Ramos (cell line): Measurements from ENCODE around the gene EYA2.

ENCODE experiments used
- in situ Hi-C: fragments of 300-500 bp; cut with MboI; formaldehyde crosslinking; loops from one replicate; pipeline ENCODE4 v1.14.3; 2022; ENCODE audit warnings: low sequenced_read_pairs; ENCODE audit not compliant: unreplicated experiment

EYA2 gene

DNA sequence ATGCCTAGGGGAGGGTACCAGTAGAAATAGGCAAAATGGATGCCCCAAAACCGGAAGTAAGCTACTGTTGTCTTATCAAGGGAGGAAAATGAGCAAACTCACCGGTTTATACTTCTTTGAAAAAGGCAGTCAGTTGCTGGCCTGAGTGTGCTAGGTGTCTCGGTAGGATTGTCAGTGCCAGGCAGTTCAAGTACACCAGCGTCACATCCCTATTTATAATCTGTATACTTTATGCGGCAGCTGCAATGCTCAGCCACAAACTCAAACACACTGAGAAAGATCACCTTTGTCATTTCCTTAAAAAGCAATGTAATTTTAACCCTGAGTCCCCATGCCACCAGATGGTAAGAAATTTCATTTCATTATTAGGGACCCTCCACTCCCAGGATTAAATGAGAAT lies 196.2 kb downstream of the EYA2 start:
- in situ Hi-C loops = no loop called here

DNA sequence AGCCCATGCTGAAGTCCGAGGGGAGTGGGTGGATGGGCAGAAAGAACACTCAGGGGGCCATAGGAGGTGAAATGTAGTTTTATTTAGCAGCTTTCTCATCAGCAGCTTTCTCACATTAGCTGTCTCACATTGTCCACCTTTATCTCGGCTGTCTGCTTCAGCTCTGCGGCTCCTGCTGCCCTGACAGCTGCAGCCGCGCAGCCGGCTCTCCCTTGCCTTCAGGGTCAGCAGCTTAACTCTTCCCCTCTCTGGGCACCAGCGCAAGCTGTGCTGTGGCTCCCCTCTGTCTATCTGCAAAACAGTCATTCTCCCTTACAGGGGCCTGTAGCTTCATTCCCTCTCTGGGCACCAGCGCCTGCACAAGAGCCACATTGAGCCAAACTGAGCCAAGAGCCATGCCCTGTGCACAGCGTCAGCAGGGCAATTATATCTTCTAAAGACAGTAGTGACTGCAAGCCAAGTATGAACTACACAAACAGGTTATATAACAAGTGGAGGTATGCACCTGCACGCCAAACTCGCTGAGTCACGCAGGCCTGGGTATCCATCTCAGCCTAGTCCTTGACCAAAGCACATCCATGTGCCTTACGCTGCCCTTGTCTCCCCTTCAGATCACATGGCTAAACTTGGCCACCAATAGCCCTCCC lies 198.8 kb downstream of the EYA2 start:
- in situ Hi-C loops = no loop called here

DNA sequence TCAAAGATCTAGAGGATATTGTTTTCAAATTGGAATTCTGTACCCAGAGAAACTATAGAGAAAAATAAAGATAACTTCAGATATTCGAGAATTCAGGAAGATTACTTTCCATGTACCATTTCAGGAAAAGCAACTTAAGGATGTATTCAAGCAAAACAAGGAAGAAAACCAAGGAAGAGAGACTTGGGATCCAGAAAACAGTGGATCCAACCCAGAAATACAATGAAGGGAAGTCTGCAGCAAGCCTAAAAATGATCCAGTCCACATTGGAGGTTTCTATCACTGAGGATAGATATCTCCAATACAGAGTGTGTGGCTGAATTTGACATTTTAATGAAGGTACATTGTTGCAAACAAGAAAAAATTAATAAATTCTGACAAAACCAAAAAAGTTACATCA lies 201.0 kb downstream of the EYA2 start:
- in situ Hi-C loops = no loop called here

DNA sequence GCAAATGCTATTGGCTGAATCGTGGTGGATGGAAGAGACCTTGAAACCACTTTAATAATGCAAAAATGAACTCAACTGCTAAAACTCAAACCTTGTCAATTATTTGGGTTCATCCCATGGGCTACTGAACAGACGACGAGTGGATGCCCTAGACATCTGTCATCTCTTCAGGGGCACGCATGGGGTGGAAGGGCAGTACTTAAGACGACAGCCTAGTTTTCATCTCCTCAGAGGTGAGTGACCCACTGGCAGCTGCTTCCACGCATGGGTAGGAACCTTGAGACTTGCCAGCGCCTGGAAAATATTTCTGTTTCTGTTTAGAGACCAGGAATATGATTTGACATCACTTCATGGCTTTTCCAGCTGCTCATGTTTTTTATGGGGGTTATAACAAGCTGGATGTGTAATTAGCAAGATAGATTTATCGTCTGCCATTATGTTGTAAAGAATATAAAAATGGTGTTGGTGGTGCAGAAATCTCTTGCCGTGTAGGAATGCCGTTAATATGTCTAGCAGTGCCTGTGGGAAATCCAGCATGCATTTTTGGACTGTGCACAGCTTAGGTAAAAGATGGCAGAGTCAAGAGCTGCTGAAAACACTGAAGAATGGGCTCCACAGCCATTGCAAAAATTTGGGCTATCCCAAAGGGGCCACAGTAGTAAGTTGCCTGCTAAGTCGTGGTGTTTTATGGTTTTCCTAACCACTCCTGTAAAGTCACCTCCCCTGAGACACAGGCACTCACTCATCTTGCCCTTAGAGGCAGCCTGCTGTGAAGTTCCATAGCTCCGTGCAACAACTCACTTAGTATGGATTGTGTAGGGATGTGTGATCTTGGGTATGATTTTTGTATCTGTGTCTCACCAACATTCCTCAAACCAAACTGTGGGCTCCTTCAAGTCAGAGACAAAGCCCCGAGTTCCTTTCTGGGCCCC lies 203.3 kb downstream of the EYA2 start:
- in situ Hi-C loops = no loop called here

DNA sequence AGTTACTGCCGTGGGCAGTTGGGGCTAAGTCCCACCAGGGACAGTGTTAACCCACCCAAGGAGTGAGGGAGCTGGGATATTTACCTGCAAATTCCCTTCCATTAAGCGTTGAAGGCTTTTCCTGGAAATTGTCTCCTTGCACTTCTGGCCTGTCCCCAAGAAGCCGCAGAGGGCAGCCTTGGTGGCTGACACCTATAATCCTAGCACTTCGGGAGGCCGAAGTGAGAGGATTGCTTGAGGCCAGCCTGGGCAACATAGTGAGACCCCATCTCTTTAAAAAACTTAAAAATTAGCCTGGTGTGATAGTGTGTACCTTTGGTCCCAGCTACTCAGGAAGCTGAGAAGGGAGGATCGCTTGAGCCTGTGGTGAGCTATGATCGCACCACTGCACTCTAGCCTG lies 204.4 kb downstream of the EYA2 start:
- in situ Hi-C loops = no loop called here

DNA sequence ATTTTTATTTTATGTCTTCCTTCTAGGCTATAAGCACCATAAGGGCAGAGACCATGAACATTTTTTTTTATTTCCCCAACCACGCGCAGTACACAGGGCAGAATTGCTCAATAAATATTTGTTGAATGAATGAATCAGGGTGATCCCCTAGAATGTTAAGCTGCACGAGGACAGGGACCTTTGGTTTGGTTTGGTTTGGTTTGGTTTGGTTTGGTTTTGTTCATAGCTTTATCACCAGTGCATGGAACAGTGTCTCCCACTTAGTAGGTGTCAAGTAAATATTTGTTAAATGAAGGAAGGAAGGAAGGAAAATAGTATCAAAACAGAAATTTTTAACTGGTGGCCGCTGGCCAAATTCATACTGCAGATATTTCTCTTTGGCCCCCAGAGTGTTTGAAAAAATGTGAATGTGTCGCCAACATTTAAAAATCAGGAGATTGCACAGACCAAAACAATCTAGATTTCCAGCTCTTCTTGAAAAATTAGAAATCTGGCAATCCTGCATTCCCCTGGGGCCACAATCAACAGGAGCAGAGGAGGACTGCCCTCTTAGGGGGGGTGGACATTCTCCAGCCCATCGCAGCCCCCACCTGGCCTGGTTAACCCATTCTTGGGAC lies 205.3 kb downstream of the EYA2 start:
- in situ Hi-C loops = no loop called here

DNA sequence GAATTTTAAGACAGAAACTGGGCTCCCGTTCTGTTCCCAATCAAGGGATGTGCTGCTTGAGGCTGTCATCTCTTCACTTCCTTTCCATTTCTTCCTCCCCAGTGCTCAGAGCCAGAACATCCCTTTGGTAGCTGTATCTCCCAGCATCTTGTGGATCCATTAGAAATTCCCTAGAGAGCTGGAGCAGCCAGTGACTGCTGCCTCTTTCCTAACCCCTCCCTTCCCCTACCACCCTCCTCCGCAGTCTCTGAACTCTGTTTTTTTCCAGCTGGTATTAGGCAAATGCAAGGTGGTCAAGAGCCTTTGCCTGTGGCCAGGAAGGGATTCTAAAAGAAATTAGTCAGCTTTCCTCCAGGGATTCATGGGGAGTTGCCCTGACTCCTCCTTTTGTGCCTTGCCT lies 208.0 kb downstream of the EYA2 start:
- in situ Hi-C loops = no loop called here

DNA sequence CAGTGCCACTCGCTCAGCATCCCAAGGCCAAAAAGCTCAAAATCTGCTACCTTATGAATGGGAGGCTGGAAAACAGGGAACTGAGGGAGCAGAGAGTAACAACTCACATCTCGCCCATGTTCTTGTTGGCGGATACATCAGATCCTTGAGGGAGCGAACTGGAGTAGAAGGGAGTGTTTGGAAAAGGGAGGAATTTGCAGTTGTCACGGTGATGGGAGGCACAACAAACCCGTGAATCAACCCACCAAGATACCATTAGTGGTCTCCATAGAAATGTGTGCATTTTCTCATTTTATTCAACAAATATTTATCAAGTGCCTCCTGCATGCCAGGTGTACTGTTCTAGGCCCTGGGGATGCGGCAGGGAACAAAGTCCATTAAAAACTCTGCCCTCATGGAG lies 212.1 kb downstream of the EYA2 start:
- in situ Hi-C loops = no loop called here

DNA sequence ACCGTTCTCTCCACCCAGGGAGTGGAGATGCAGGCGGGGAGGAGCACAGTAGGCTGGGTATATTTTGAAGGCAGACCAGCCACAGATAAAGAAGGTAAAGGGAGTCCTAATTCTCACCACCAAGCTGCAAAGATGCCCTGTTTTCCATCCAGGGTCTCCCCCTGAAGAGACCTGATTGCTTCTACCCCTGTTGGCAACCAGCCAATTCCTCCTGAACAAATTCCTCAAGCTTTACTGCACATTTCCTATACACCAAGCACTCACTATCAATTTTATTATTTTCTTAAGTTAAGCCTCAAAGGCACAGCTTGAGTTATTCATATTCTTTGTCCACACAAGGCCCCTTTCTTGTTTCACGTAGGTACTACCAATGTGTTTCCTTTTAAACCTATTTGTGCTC lies 214.4 kb downstream of the EYA2 start:
- in situ Hi-C loops = no loop called here

DNA sequence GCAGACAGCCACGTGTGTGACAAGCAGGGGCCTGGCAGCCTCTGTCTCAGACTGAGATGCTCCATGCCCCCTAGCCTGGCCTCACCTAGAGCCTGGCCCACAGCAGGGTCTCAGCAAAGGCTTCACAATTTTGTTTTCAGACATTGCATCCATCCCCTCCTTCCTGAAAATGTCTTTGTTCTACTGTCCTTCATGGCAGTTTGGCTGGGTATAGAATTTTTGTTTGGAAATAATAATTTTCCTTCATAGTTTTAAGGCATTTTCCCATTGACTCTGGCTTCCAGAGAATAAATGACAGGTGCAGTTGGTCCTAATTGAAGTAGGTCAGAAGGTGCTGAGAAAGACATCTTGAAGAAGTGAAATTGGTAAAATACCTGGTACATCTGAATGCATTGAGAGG lies 216.2 kb downstream of the EYA2 start:
- in situ Hi-C loops = no loop called here

DNA sequence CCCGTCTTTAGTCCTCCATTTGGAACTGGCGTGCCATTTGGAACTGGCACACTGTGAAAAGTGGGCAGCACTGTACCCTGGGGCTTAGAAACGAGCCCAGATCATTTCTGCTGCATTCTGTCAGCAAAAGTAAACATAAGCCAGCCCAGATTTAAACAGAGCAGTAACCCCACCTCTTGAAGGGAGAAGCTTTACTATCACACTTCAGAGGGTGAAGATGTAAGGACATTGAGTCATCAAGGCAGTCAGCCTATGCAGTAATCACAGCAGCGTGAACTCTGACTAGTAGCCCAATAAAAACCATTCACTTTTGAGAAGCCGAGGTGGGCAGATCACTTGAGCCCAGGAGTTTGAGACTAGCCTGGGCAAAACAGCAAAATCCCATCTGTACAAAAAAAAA lies 216.9 kb downstream of the EYA2 start:
- in situ Hi-C loops = no loop called here

DNA sequence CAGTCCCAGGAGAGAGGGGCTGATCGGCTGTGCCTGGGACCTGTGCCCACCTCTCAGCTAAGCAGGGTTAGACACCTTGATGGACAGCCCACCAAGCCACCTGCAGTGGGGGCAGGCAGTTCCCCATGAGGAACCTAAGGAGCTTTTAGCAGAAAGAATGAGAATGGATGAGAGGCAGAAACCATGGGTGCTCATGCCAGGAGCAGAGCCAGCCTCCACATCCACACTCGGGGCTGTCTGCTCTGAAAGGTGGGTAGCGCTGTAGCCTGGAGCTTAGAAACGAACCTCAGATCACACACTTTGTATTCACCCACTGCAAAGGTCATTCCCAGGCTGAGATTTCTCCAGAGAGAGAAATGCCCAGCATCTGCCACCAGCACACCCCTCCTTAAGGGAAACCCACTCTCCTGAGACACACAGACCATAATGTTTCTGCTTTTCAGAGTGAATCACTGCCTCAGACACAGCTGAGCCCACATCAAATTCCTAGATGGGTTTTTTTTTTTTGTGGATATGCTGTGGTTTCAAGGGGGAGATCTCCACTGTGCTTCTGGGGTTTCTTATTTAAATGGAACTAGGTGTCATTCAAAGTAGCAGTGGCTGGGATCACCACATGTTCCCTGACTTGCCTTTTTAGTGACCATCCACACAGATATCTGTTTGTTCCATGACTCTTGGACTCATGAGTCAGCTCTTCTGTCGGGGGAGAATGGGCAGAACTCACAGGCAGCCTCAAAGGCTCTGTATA lies 218.9 kb downstream of the EYA2 start:
- in situ Hi-C loops = no loop called here

DNA sequence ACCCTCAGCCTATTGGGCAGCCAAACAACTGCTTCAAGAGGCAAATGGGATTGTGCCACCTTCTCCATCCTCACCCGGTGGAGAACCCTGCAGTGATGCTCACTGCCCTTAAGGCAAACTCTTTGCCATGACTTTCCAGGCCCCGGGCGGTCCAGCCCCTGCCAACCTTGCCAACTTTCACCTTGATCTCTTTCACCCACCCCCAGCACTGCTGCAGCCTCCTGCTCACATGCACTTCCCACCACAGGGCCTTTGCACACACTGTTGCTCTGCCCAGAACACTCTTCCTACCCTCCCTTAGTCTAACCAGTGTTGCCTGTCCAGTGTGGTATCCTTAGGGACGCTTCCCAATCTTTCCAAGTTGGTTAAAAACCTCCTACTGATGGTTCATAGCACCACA lies 221.1 kb downstream of the EYA2 start:
- in situ Hi-C loops = no loop called here

DNA sequence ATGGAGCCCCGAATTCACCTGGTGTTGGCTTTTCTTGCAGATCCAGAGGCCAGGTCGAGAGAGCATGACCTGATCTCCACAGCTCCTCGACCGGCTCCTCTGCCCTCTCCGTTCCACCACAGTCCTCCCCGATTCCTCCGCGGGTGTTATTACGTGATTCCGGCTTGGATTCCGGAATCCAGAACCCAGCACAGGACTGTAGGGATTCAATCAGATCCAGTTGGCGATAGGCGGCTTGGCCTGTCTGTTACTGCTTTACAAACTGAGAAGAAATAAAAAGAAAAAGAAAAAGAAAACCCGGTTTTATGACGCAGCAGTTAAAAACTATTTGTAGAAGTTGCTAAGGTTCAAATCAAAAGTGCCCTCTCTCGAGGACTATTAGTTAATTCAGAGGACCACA lies 222.7 kb downstream of the EYA2 start:
- in situ Hi-C loops = no loop called here

DNA sequence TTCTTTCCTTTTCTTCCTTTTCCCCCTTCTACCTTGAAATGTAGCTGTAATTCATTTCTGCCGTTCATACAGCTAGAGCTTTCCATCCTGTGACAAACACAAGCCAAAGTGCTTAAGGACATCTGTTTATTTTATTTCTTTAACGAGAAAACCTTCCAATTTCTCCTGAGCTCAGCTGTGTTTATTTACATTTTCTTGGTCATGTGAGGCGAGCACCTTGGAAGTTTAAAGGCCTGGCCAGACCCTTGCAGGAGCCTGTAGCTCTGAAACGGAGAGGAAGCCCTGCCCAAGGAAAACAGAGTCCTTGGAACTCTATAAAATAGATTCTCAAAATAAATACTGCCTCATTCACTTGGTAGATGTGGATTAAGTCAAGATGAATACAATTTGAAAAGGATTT lies 223.1 kb downstream of the EYA2 start:
- in situ Hi-C loops = no loop called here

DNA sequence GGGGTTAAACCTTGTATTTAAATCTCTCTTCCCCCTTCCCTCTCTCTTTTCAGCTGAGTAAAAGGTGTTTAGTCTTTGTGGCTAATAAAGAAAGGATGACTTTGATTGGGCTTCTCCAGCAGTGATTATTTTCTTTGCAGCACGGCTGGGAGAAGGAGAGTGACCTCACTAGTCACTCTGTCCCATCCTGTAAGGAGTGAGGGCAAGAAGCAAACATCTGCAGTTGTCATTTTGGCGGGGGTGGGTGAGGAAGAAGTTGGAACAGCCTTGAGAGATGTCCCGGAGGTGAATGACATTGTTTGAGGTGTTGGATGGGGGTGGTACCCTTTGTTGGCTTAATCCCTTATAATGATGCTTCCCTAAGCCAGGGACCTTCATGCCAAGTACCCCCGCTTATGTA lies 223.6 kb downstream of the EYA2 start:
- in situ Hi-C loops = no loop called here

DNA sequence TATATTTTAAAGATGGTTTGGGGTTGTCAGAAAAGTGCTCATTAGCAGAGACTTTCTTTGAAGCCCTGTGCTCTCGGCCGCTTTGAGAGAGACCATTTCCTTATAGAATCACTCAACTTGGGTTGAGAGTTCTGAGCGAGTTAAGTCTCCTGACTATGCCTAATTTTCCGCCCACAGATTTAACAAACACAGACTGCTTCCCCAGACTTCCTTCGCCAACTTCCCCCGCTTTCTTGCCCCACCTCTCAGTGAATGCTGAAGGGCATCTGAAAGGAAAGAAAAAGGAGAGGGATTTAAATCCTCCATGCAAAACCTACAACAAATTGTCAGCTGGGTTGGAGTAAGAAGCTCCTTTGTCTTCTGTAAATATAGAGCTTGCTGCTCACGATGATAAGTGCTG lies 224.0 kb downstream of the EYA2 start:
- in situ Hi-C loops = no loop called here

DNA sequence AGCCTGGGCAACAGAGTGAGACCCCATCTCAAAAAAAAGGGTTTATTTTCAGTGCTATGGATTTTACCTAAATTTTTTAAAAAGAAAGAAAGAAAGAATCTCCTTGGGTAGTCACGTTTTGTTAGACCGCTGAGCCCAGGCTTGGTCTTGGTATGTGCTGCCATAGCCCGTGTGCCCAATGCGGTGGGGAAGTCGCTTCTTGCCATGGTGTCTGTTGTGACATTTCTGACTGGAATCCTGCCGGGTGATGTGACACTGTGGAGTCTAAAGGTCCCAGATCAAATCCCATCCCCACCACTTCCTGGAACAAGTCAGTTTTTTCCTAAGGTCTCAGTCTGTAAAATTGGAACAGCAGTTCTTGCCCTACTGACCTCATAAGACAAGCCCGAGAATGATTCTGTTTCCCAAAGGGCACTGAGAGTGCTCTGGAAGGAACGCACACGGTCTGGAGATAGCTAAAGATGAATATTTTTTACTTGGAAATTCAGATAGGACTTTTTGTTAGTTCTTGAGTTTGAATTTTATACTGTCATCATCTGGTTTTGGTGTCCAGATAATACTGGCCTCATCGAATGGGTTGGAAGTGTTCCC lies 225.8 kb downstream of the EYA2 start:
- in situ Hi-C loops = no loop called here

DNA sequence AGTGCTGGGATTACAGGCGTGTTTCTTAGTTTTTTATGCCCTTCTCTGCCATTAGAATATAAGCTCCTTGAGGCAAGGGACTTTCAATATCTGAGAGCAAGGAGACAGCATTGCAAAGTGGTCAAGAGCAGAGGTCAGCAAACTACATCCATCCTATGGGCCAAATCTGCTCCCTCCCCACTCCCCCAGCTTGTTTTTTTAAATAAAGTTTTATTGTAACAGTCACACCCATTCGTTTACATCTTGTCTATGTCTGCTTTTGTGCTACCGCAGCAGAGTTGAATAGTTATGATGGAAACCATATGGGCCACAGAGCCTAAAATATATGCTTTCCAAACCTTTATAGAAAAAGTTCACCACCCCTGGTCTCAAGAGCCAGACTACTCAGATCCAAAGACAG lies 227.9 kb downstream of the EYA2 start:
- in situ Hi-C loops = no loop called here

DNA sequence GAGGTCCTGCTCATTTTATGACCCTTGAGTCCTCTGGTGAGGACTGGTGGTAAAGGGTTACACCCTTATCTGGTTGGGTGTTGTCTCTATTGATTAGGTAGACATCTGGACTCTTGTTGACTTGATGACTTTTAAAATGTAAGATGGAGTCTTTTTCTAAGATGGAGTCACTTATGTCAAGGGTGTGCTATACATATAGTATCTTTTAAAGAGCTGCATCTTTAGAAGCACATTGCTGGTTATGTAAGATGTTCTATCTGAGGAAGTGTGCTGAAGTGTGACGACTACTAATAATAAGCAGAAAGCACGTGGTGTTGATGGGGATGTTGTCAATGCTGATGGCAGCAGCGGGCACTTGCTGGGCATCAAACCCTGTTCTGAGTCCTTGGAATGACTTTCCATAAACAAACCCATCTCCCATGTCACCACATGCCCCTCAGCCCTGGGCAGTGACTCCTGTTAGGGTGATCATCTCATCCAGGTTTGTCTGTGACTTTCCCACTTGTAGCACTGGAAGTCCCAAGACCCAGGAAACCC lies 229.6 kb downstream of the EYA2 start:
- in situ Hi-C loops = no loop called here
